GM19239 (cell line): ENCODE measurements around the gene NABP1.

ENCODE experiments used
- DNase-seq: peaks from one replicate; pipeline ENCODE4 v3.0.0; 2011; ENCODE audit warnings: low spot score; ENCODE audit not compliant: insufficient read length
- FAIRE-seq: peaks from 2 replicates; lab custom pipeline; 2011; peaks lifted over from hg19 to GRCh38; lab: Jason Lieb, UNC

NABP1 gene

DNA sequence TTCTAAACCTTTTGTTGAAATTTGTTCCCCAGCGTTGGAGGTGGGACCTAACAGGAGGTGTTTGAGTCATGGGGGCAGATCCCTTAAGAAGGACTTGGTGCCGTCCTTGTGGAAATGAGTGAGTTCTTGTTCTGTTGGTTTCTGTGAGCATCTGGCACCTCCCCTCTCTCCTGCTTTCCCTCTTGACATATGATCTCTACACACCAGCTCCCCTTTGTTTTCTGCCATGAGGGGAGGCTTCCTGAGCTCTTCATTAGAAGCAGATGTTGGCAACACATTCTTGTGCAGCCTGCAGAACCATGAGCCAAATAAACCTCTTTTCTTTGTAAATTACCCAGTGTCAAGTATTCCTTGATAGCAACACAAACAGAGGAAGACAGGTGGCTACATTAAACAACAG lies 23.8 kb downstream of the NABP1 start:
- DNase-seq (no peak), FAIRE-seq (no peak)

DNA sequence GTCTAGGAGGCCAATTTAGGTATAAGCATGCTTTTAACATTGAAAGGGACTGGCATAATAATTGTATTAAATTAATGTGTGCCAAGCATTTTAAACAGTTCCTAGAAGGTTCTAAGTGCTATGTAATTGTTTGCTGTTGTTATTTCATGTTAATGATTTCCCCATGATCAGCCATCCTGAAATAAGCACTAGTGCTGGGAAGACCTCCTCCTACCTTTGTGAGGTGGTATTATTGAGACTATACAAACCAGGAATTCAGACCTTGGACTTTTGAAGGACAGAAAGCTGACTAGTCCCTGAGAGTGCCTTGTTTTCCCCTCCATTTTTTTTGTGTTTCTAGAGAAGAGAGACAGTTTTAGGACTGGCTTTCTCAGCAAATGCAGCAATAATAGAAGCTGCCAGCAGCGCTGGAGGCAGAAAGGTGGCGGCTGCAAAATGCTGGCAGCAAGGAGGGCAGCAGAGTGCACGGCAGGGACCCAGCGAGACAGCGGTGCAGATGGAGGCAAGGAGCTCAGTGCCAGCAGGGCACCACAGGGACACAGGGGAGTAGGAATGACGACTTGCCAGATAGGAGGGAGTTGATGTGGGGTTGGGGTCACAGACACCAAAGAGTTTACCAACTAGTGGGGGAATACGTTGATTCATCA lies 25.3 kb downstream of the NABP1 start:
- DNase-seq (no peak), FAIRE-seq (no peak)

DNA sequence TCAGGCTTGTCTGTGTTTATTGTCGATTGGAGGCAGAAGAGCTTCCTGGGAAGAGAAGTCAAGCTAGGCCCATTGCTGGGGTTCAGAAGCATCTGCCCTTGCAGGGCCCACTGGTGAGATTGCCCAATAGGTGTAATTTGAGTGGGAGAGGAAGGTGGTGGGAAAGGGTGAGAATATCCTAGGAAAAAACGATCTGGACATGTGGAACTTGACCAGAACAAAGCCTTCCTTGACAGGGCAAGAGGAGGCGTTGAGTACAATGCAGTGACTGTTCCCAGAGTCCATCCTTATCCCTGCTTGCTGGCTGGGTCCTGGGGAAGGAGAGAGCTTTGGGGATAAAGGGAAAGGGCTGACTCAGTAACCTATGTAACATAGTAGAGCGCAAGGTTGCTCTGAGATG lies 27.1 kb downstream of the NABP1 start:
- no peak for DNase-seq
- no peak for FAIRE-seq

DNA sequence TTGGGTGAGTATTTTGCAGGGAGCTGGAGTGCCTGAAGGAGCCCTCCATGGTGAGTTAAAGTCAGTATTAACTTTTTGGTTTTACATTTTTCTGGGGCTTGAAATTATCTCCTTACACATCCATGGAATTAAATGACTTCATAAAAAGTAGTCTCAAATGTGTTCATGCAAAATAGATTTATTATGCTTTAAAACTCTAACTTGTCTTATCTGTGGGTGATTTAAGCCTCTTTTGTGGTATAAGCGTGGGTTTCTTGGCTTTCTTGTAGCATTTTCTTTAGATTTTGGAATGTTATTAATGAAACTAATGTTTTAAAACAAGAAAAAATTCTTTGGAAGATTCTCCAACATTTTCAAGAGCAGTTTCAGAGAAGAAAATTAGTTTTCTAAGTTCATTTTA lies 27.8 kb downstream of the NABP1 start:
- no peak for FAIRE-seq

DNA sequence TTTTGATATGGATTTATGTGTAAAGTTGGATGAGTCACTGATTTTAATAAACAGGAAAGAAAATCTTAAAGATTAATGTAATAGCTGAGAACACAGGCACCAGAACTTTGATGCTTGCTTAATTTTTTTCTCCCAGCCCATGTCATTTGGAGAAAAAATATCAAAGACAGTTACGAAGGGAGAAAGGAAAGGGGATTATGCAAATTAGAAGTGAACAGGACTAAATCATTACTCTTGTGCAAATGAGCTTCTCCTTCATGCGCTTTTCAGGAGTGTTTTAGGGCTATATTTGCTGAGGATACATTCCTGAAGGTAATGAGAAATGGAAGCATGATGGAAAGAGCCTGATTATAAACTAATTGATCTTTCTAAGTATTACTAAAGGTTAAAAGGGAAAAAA lies 28.9 kb downstream of the NABP1 start:
- FAIRE-seq = no peak
- no peak for DNase-seq

More for the DNA sequence above, 27.8 kb downstream of the NABP1 start:
- no peak for DNase-seq

DNA sequence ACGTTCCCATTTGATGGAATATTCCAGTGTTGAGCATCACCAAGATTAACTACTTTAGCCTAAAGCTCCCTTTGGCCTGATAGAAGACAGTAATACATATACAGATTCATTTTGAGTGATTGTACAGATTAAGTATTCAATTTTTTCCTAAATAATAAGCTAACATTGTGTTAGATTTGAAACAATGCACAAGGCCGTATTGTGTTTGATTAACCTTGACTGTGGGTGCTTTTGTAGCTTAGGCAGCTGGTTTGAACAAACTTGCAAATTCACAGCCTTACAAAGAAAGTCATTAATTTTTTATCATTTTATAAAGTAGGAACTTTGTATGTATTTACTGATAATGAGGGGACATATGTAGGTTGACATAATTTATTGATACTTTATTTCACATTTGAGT lies 29.6 kb downstream of the NABP1 start:
- DNase-seq (no peak), FAIRE-seq (no peak)

DNA sequence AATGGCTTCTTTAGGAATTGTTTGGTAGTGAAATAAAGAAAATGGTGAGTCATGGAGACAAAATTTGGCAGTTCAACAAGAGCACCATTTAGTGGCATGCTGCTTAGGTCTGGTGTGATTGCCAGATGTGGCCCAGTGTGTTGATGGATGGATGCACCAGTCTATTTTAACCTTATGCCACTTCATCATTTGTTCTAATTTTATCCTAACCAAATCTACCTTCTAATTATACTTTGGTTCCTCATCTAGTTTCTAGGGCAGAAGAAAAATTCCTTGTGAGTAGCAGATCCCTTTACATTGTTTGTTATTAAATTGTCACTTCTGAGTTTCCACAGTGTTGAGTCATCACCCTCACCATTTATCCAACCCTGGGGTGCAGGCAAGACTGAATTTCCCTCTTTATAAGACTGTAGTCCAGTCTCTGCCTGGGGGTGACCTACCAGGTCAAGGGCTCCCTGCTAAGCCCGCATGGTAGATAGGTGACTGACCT lies 32.5 kb downstream of the NABP1 start:
- DNase-seq = no peak
- FAIRE-seq = no peak

DNA sequence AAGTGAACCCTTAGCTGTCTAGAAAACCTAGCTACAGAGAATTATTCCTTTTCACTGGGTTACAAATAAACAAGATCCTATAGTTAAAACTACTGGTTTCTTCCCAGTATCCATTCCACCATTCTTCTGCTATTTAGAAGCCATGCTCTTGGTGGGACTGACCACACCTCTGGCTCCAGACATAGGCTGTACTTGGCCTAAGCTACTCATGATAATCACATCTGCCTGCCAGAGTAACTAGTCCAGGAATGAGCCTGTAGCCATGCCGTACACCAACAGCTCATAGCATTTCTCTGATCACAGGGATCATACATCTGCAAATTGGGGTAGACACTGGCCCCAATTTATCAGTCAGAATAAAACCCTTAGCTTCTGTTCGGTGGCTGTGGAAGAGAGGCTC lies 33.7 kb downstream of the NABP1 start:
- no peak for DNase-seq
- no peak for FAIRE-seq

DNA sequence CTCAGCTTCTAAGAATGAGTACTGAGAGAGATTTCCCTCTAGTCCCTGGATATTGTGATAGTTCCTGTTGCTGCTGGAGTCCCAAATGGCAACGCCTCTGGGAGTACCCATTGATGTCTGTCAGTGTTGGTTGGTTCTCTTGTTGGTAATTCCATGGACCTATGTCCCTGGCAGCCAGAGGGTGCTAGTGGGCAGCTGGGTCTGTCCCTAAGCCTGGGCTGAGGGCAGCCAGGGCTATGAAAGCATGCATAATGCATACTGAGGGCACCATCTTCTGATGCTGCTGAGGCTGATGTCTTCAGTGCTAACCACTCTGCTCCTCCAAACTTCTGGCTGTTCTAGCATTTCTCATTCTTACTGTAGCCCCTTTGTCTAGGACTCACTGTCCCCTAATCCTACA lies 35.9 kb downstream of the NABP1 start:
- FAIRE-seq = no peak
- DNase-seq = no peak

DNA sequence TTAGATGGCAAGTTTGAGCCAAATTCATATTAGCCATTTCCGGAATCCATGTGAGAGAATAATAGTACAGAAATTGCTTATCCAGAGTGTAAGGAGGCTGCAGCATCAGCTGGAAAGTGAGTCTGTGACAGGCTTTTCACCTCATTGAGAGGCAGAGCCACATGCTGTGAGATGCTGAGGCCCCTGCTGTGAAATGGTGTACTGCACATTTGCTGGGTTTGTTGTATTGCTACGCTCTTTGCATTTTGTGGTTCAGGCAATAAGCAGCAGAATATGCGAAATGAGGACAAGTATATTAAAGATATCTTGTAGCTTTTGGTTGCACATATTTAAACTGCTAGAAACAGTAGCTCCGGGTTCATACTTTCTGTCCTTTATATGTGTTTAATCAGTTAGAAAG lies 37.0 kb downstream of the NABP1 start:
- FAIRE-seq = no peak
- no peak for DNase-seq

DNA sequence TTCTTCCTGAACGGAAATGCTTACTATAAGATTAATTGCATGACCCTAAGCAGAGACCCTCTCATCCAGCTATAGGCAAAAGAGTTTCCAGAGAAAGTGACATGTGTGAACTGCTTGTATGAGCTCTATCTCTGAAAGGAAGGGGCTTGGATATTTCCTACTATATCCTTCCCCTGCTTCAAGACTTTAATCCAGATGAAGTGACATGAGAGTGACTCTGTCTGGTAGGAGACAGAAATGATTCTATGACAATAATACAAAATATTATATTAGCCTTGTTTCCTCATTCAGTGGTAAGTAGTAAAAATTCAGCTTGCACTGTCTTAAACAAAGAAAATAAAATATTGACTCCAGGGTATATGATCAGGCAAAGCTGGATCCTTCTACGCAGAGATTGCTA lies 37.5 kb downstream of the NABP1 start:
- FAIRE-seq = no peak
- no peak for DNase-seq

DNA sequence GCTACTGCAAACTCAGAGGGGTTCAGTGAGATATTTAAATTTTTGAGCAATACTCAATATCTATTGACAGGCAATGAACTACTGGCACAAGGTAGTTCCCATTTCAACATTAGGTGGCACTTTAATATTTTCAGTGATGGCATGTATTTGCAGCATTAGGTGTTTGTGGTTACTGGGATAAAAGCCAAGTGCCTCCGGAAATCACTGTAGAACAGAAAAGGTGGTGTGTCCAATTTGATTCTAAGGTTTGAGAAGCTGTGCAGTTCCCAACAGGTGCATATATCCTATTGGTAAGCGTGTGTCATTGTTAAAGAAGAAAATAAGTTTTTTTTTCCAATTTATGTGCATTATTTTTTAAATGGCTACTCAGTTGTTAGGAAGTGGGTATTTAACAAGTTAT lies 41.3 kb downstream of the NABP1 start:
- DNase-seq (no peak), FAIRE-seq (no peak)

DNA sequence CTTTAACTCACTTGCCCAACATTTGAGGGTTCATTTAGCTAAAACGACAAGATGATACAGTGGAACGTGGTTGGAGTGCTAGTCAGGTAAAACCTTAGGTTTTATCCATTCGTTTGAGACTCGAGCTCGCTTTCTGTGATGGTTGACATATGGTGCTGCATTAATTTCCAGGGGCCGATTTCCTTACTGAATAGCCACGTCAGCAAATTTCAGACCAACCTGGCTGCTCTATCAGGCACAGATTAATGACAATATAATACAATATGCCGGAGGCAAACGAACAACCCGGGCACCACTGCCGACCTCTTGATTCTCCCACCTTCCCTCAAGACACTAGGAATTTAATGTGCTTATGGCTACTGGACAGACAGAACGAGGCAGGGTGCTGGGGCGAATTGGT lies 42.0 kb downstream of the NABP1 start:
- DNase-seq = no peak
- FAIRE-seq = no peak

DNA sequence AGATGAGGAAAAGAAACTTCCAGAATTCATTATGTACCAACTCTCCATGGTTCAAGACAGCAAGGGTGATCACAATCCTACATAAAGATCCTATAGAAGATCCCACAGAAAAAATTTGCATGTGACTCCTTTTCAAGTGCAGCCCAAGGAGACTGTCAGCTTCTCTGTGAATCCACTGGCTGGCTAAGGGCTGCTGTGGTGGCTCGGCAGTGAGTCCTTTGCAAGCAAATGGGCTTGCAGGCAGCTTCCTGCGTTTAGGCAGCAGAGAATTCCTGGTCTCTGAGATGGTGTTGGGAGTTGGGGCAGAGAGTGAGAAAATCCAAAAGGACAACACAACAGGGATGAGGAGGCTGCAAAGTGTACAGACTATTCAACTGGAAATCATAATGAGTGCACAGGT lies 43.4 kb downstream of the NABP1 start:
- no peak for FAIRE-seq
- DNase-seq = no peak

DNA sequence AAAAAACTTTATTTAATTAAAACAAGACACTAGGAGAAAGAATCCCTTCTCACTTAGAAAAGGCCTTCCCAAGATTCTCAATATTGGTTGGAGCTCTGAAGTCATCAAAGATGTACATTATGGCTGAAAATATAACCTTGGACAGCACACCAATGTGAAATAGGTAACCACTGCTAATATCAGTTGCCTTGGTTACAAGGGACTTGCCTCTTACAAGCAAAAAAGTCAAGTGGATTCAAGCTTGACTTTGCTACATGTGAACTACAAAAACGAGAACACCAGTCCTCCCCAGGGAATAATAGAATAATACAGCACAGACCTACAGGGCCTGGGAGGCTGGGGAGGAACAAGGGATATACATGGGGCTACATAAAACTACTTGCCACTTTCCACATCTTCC lies 46.1 kb downstream of the NABP1 start:
- DNase-seq = no peak
- FAIRE-seq = no peak

DNA sequence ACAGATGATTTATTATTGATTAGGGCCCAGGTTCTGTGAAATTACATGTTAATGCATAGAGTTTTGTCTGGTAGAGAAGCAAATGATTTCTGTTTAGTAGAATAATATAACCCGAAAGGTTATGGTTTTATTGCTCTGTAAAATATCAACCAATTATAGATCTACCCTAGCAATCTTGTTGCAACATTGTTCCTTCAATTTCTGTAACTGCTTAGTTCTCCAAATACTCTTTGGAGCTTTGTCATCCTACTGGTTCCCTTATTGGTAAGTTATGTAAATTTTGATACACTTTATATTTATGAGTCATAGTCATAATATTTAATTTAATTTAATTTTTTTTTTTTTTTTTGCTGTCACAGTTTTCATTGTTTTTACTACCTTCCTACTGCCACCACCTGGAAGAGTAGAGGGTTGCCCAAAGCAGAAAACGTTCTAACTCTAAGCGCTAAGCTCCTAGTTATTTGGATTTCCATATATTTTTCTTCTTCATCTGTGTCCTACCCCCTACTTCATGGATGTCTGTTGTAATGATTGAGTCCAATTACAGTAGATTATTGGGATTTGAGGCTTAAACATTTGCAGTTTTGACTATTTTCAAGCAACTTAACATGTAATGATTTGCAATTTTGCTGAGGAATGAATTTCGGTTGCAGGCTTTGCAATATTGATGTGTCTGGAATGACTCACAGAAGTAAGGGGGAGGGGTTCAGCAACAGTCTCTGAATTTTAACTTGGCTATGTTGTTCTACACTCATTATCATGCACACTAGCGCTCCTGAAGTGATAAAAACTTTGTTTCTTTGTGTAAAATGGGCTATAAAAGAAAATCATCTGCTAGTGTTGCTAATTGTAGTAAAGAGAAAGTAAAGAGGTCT lies 51.1 kb downstream of the NABP1 start:
- FAIRE-seq (no peak), DNase-seq (no peak)

DNA sequence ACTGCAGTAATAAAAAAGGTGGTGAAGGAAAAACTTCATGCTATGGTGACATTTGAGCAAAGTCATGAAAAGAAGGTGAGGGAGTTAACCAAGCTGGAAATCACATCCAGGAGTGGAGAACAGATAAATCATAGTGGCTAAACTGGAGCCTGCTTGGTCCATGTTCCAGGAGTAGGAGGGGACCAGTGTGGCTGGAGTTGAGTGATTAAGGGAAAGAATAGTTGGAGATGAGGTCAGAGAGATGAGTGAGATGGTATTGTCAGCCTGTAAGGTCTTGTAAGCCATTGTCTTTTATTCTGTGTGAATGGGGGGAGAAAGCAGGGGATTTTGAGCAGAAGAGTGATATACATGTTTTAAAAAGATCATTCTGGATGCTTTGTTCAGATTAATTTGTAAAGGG lies 52.3 kb downstream of the NABP1 start:
- DNase-seq = no peak
- FAIRE-seq = no peak
